WTC11 (cell line): Measurements from ENCODE around the gene FBXO41. TPM values are rescaled to one million over a fixed set of nuclear protein-coding genes. Genes with fewer than 3 reads are reported as not detected.

Source experiments
- ATAC-seq: fragments of 200-7000 bp; cut with Tn5 transposase; 2 replicates; pipeline ENCODE4 v1.10.0; 2021; ENCODE audit warnings: mild to moderate bottlenecking, moderate library complexity
- CTCF ChIA-PET: fragments of 300-600 bp; sonication (Branson Sonifier 250); formaldehyde crosslinking; loops from one replicate; lab custom pipeline; 2021; ENCODE audit warnings: antibody characterized with exemption; lab: Charles Lee
- POLR2A ChIA-PET: fragments of 350-600 bp; sonication (Branson Sonifier 250); formaldehyde crosslinking; loops from one replicate; lab custom pipeline; 2021; ENCODE audit warnings: antibody characterized with exemption; lab: Charles Lee
- DNase-seq: peaks from one replicate; pipeline ENCODE4 v3.0.0; 2021; ENCODE audit warnings: low spot score
- H3K27ac Mint-ChIP-seq: 2 replicates; pipeline ENCODE4 v1.8.0; 2021; ENCODE audit warnings: mixed read lengths
- H3K27me3 Mint-ChIP-seq: 2 replicates; pipeline ENCODE4 v1.8.0; 2021; ENCODE audit warnings: low read depth, mild to moderate bottlenecking, moderate library complexity, mixed read lengths
- H3K36me3 Mint-ChIP-seq: 2 replicates; pipeline ENCODE4 v1.8.0; 2021; ENCODE audit warnings: mixed read lengths
- H3K4me1 Mint-ChIP-seq: 2 replicates; pipeline ENCODE4 v1.8.0; 2022; ENCODE audit warnings: mixed read lengths
- H3K4me3 Mint-ChIP-seq: 2 replicates; pipeline ENCODE4 v1.8.0; 2021; ENCODE audit warnings: mild to moderate bottlenecking, moderate library complexity, mixed read lengths
- H3K9me3 Mint-ChIP-seq: 2 replicates; pipeline ENCODE4 v1.8.0; 2021; ENCODE audit warnings: mixed read lengths
- ESRRA ChIP-seq: sonication (generic); formaldehyde crosslinking; IDR thresholded peaks from 2 replicates; pipeline ENCODE4 v1.8.1; 2022; ENCODE audit warnings: mild to moderate bottlenecking, missing genetic modification reagents, borderline replicate concordance
- SOX15 ChIP-seq: fragments of 250-450 bp; sonication (Bioruptor Pico); IDR thresholded peaks from 2 replicates; pipeline ENCODE4 v1.9.0; 2021; ENCODE audit warnings: mild to moderate bottlenecking
- ZNF671 ChIP-seq: fragments of 250-450 bp; sonication (Bioruptor Pico); IDR thresholded peaks from 2 replicates; pipeline ENCODE4 v1.8.0; 2021; ENCODE audit warnings: mild to moderate bottlenecking
- total RNA-seq: library from RNA; stranded (reverse); gene quantifications from 3 replicates; pipeline ENCODE4 v1.2.3, GENCODE V29; 2021

The FBXO41 gene
- total RNA-seq, 1 experiment from 2014 or later, result 19.2 TPM

- H3K4me3 Mint-ChIP-seq, result no peak overlapping the region
- no peak overlapping the region for H3K27ac Mint-ChIP-seq
- H3K27me3 Mint-ChIP-seq, result peaks cover 74% of the 10 kb centered on the region
- DNase-seq, result no peak
- ChIA-PET POLR2A (no interaction called here), CTCF (interaction anchor here (9.8 kb wide), 1 partner anchor 29 kb away, joined by 179 read pairs; no protein-coding TSS in a partner anchor)
- ATAC-seq, result no peak
- no peak for TF ChIP-seq ZNF671 (CRISPR knock-in tag)
- TF ChIP-seq ESRRA (CRISPR knock-in tag), result no peak
- no peak for TF ChIP-seq SOX15 (CRISPR knock-in tag)
- no peaks in the 10 kb centered on the region for H3K36me3 Mint-ChIP-seq
- no peaks in the 10 kb centered on the region for H3K9me3 Mint-ChIP-seq
- H3K4me1 Mint-ChIP-seq, result peaks cover 8% of the 10 kb centered on the region
Observed at GRCh38 chr2:73205611-73206010, 78.7 kb downstream of the FBXO41 start.

Other genes starting within 250 kb of the FBXO41 start
- 23.1 to 25.9 TPM (median 23.6 TPM) in 3 replicates for gene SFXN5, start 212.8 kb downstream of the FBXO41 start, total RNA-seq
- gene RAB11FIP5, start 171.5 kb downstream of the FBXO41 start, total RNA-seq, result 14.0 to 16.0 TPM (median 14.3 TPM) in 3 replicates
- 0.15 to 0.23 TPM (median 0.18 TPM) in 3 replicates for gene NOTO, start 81.9 kb downstream of the FBXO41 start, total RNA-seq
- gene SMYD5, start 70.2 kb downstream of the FBXO41 start, total RNA-seq, result 46.5 to 47.9 TPM (median 46.7 TPM) in 3 replicates
- 11.4 to 12.9 TPM (median 12.2 TPM) in 3 replicates for gene PRADC1, start 51.2 kb downstream of the FBXO41 start, total RNA-seq
- gene CCT7, start 50.2 kb downstream of the FBXO41 start, total RNA-seq, result 482 to 518 TPM (median 514 TPM) in 3 replicates
- gene EGR4, start 9.1 kb upstream of the FBXO41 start, total RNA-seq, result 0.09 to 0.14 TPM (median 0.13 TPM) in 3 replicates
- gene ALMS1, start 101.4 kb upstream of the FBXO41 start, total RNA-seq, result 29.2 to 37.3 TPM (median 34.7 TPM) in 3 replicates